HCT116 (cell line): ENCODE measurements around the gene ZIC4. TPM values are rescaled to one million over a fixed set of nuclear protein-coding genes. Genes with fewer than 3 reads are reported as not detected.

Experiments
- ATAC-seq: fragments of 200-7000 bp; cut with Tn5 transposase; 2 replicates; pipeline ENCODE4 v1.9.1; 2020; ENCODE audit warnings: mild to moderate bottlenecking, moderate library complexity
- BruUV-seq: library from RNA; stranded (reverse); fragments of 400-500 nt; replicated peaks from 2 replicates; lab custom pipeline; 2021; lab: Mats Ljungman, UMichigan
- CTCF ChIA-PET: fragments of 300-600 bp; sonication (Branson Sonifier 250); formaldehyde crosslinking; loops from one replicate; lab custom pipeline; 2021; ENCODE audit warnings: antibody characterized with exemption; lab: Charles Lee
- POLR2A ChIA-PET: fragments of 300-600, 350-600 bp; sonication (Branson Sonifier 250); formaldehyde crosslinking; loops from one replicate; lab custom pipeline; 2021; ENCODE audit warnings: antibody characterized with exemption; lab: Charles Lee
- RAD21 ChIA-PET, 2 experiments: fragments of 300-600 bp; sonication (Branson Sonifier 250); formaldehyde crosslinking; loops; one replicate each; lab custom pipeline; 2023; ENCODE audit warnings: low total read pairs in 2 of 2; ENCODE audit not compliant: uncharacterized antibody in 2 of 2, unreplicated experiment in 2 of 2, low non-redundant PET in 1 of 2; lab: Charles Lee
- DNase-seq: peaks from one replicate; pipeline ENCODE4 v3.0.0-alpha.2; 2010; ENCODE audit warnings: low read depth, low spot score
- H2AFZ ChIP-seq: fragments of 200-600 bp; shearing (Covaris generic), sonication (generic); 2 replicates; pipeline ENCODE4 v1.6.1; 2017; ENCODE audit warnings: low read depth, mixed run types, mixed read lengths, antibody characterized with exemption, low read length; ENCODE audit not compliant: poor library complexity, severe bottlenecking
- H3K27ac ChIP-seq: 2 replicates; pipeline ENCODE4 v1.5.1; 2012; ENCODE audit warnings: low read depth, low read length
- H3K27me3 ChIP-seq: fragments of 200-600 bp; sonication (generic); 2 replicates; pipeline ENCODE4 v1.6.1; 2016; ENCODE audit warnings: mixed run types, low read length, mixed read lengths; ENCODE audit not compliant: insufficient read depth
- H3K36me3 ChIP-seq, 2 experiments: fragments of 200-500 bp in 1 of 2; fragments of 200-600 bp in 1 of 2; sonication (Bioruptor generic) in 1 of 2; sonication (generic) in 1 of 2; 2 replicates each; pipeline versions ENCODE4 v1.5.1 to v1.6.1; 2014 to 2016; ENCODE audit warnings: low read length in 2 of 2, inconsistent platforms in 1 of 2, mixed read lengths in 1 of 2, mixed run types in 1 of 2; ENCODE audit not compliant: insufficient read depth in 2 of 2, control insufficient read depth in 1 of 2
- H3K4me1 ChIP-seq, 2 experiments: fragments of 200-600 bp in 1 of 2; sonication (generic) in 1 of 2; 2 replicates each; pipeline versions ENCODE4 v1.5.1 to v1.6.1; 2012 to 2017; ENCODE audit warnings: low read length in 2 of 2, inconsistent platforms in 1 of 2, mild to moderate bottlenecking in 1 of 2, mixed read lengths in 1 of 2, mixed run types in 1 of 2, moderate library complexity in 1 of 2; ENCODE audit not compliant: insufficient read depth in 2 of 2, control insufficient read depth in 1 of 2
- H3K4me2 ChIP-seq: fragments of 200-600 bp; sonication (generic); 2 replicates; pipeline ENCODE4 v1.6.1; 2017; ENCODE audit warnings: mixed run types, low read length, mixed read lengths
- H3K4me3 ChIP-seq, 2 experiments: fragments of 200-600 bp in 1 of 2; sonication (generic) in 1 of 2; replicated peaks in 1 of 2; 2 replicates each; pipeline ENCODE4 v1.5.1; 2011 to 2016; ENCODE audit warnings: low read length in 2 of 2, control low read depth in 1 of 2, low read depth in 1 of 2, mild to moderate bottlenecking in 1 of 2, mixed read lengths in 1 of 2, mixed run types in 1 of 2
- H3K79me2 ChIP-seq: fragments of 200-600 bp; sonication (generic); 2 replicates; pipeline ENCODE4 v1.6.1; 2017; ENCODE audit warnings: mild to moderate bottlenecking, mixed run types, low read length, moderate library complexity, mixed read lengths; ENCODE audit not compliant: insufficient read depth
- H3K9ac ChIP-seq: fragments of 200-600 bp; sonication (generic); 2 replicates; pipeline ENCODE4 v1.6.1; 2016; ENCODE audit warnings: low read length, mixed read lengths
- H3K9me2 ChIP-seq: fragments of 200-600 bp; sonication (generic), shearing (Covaris generic); 2 replicates; pipeline ENCODE4 v1.6.1; 2017; ENCODE audit warnings: mixed run types, mild to moderate bottlenecking, moderate library complexity; ENCODE audit not compliant: insufficient read depth
- H3K9me3 ChIP-seq, 2 experiments: fragments of 200-500 bp in 1 of 2; fragments of 200-600 bp in 1 of 2; sonication (Bioruptor generic) in 1 of 2; sonication (generic) in 1 of 2; 2 replicates each; pipeline ENCODE4 v1.6.1; 2014 to 2017; ENCODE audit warnings: low read length in 2 of 2, mixed read lengths in 2 of 2, inconsistent platforms in 1 of 2, low read depth in 1 of 2, mild to moderate bottlenecking in 1 of 2, mixed run types in 1 of 2, moderate library complexity in 1 of 2; ENCODE audit not compliant: control insufficient read depth in 1 of 2, insufficient read depth in 1 of 2
- H4K20me1 ChIP-seq: fragments of 200-600 bp; sonication (generic), shearing (Covaris generic); 2 replicates; pipeline ENCODE4 v1.6.1; 2017; ENCODE audit warnings: mixed run types, mild to moderate bottlenecking, moderate library complexity; ENCODE audit not compliant: insufficient read depth
- ATF3 ChIP-seq: IDR thresholded peaks from 2 replicates; pipeline ENCODE4 v1.6.1; 2012
- CTCF ChIP-seq, 3 experiments: fragments of 200-600 bp in 1 of 3; sonication (generic) in 1 of 3; IDR thresholded peaks in 2 of 3; conservative IDR thresholded peaks in 1 of 3; 2 replicates each; pipeline ENCODE4 v1.5.1; 2012 to 2017; ENCODE audit warnings: low read depth in 2 of 3, low read length in 2 of 3, antibody characterized with exemption in 1 of 3, borderline replicate concordance in 1 of 3, control low read depth in 1 of 3, mild to moderate bottlenecking in 1 of 3, mixed read lengths in 1 of 3, mixed run types in 1 of 3, moderate library complexity in 1 of 3; ENCODE audit not compliant: insufficient read depth in 1 of 3
- EGR1 ChIP-seq: IDR thresholded peaks from 2 replicates; pipeline ENCODE4 v1.6.1; 2012; ENCODE audit warnings: low read depth
- FOSL1 ChIP-seq: IDR thresholded peaks from 2 replicates; pipeline ENCODE4 v1.6.1; 2012; ENCODE audit warnings: low read depth
- JUND ChIP-seq: IDR thresholded peaks from 2 replicates; pipeline ENCODE4 v1.6.1; 2012
- POLR2A ChIP-seq: IDR thresholded peaks from 2 replicates; pipeline ENCODE4 v1.7.0; 2011; ENCODE audit warnings: borderline replicate concordance; ENCODE audit not compliant: insufficient read depth, insufficient read length; ENCODE audit errors: extremely low read depth
- REST ChIP-seq: IDR thresholded peaks from 2 replicates; pipeline ENCODE4 v1.6.1; 2012; ENCODE audit warnings: low read depth
- SP1 ChIP-seq: IDR thresholded peaks from 2 replicates; pipeline ENCODE4 v1.6.1; 2012; ENCODE audit warnings: low read depth
- SRF ChIP-seq: IDR thresholded peaks from 2 replicates; pipeline ENCODE4 v1.6.1; 2012; ENCODE audit warnings: low read depth
- TCF7L2 ChIP-seq: IDR thresholded peaks from 2 replicates; pipeline ENCODE4 v1.7.0; 2011; ENCODE audit warnings: borderline replicate concordance, inconsistent platforms; ENCODE audit not compliant: insufficient read depth, insufficient read length; ENCODE audit errors: extremely low read depth
- YY1 ChIP-seq: IDR thresholded peaks from 2 replicates; pipeline ENCODE4 v1.6.1; 2011; ENCODE audit warnings: low read length, low read depth, moderate library complexity, mild to moderate bottlenecking; ENCODE audit not compliant: insufficient replicate concordance; ENCODE audit errors: extremely low read depth
- ZBTB33 ChIP-seq: IDR thresholded peaks from 2 replicates; pipeline ENCODE4 v1.6.1; 2011; ENCODE audit warnings: mild to moderate bottlenecking, low read length, moderate library complexity; ENCODE audit not compliant: insufficient replicate concordance; ENCODE audit errors: extremely low read depth
- intact Hi-C: fragments of 100-400 bp; cut with micrococcal nuclease; formaldehyde crosslinking; loops from 2 replicates; pipeline ENCODE4 v1.10.0; 2022
- total RNA-seq: library from RNA; stranded (reverse); gene quantifications from one replicate; pipeline ENCODE4 v1.2.1, GENCODE V29; 2021; ENCODE audit not compliant: unreplicated experiment

ZIC4 gene
- total RNA-seq, 1 experiment from 2014 or later: not detected

GRCh38 chr3:147389717-147390116 is 16.6 kb downstream of the ZIC4 start:
- no peaks in the 10 kb centered on the region for H4K20me1 ChIP-seq
- H3K27me3 ChIP-seq: no peaks in the 10 kb centered on the region
- no peaks in the 10 kb centered on the region for H3K79me2 ChIP-seq
- H3K9me2 ChIP-seq: no peaks in the 10 kb centered on the region
- no peak for DNase-seq
- intact Hi-C loops: no loop called here
- H3K4me3 ChIP-seq: no peak overlapping the region
- ChIA-PET CTCF (no interaction called here), POLR2A (no interaction called here), RAD21 (no interaction called here)
- no peaks in the 10 kb centered on the region for H3K4me1 ChIP-seq
- ATAC-seq: no peak
- no peak for TF ChIP-seq REST
- no peak for TF ChIP-seq CTCF (IDR thresholded peaks at IDR 0.05 in 2 of 3, conservative IDR thresholded peaks at IDR 0.05 in 1 of 3; ENCODE audit: borderline replicate concordance in 1 of 3, insufficient read depth in 1 of 3, low read depth in 2 of 3, low read length in 2 of 3)
- no peak for TF ChIP-seq ZBTB33
- TF ChIP-seq YY1: no peak
- TF ChIP-seq TCF7L2: no peak
- TF ChIP-seq ATF3: no peak
- no peak for TF ChIP-seq SRF
- no peak for TF ChIP-seq FOSL1
- no peak for TF ChIP-seq SP1
- no peak for TF ChIP-seq EGR1
- TF ChIP-seq JUND: no peak
- no peak for TF ChIP-seq POLR2A
- no peaks in the 10 kb centered on the region for H3K9me3 ChIP-seq
- no TSS peak for BruUV-seq
- no peak overlapping the region for H2AFZ ChIP-seq
- H3K4me2 ChIP-seq: no peak overlapping the region
- no peaks in the 10 kb centered on the region for H3K36me3 ChIP-seq
- H3K27ac ChIP-seq: no peak overlapping the region
- H3K9ac ChIP-seq: no peak overlapping the region
